Endothelial cell of umbilical vein (primary cell): Measurements from ENCODE around the gene DEDD.

Experiments used
- EZH2 ChIP-seq: IDR thresholded peaks from 2 replicates; pipeline ENCODE4 v1.6.1; 2012; ENCODE audit warnings: borderline replicate concordance, low read depth, mild to moderate bottlenecking, moderate library complexity, low read length, inconsistent platforms; ENCODE audit not compliant: severe bottlenecking
- JUN ChIP-seq: IDR thresholded peaks from 2 replicates; pipeline ENCODE4 v1.6.1; 2011; ENCODE audit warnings: borderline replicate concordance, low read depth; ENCODE audit not compliant: insufficient read length, insufficient read depth
- MAX ChIP-seq: IDR thresholded peaks from 2 replicates; pipeline ENCODE4 v1.6.1; 2011; ENCODE audit not compliant: insufficient read depth, insufficient read length
- MYC ChIP-seq: IDR thresholded peaks from one replicate; pipeline ENCODE4 v1.6.1; 2011; ENCODE audit warnings: mild to moderate bottlenecking, low read depth, low read length
- POLR2A ChIP-seq: IDR thresholded peaks from 2 replicates; pipeline ENCODE4 v1.6.1; 2012; ENCODE audit warnings: low read depth, mild to moderate bottlenecking, control low read depth, low read length
- POLR2AphosphoS5 ChIP-seq: IDR thresholded peaks from 2 replicates; pipeline ENCODE4 v1.6.1; 2012; ENCODE audit warnings: low read depth, mild to moderate bottlenecking, control low read depth, low read length, moderate library complexity; ENCODE audit not compliant: insufficient read depth
- TF ChIP-seq, protein P1 (sequence below), 2 donors: IDR thresholded peaks; 1 replicate in 1 of 2; 2 replicates in 1 of 2; pipeline ENCODE4 v1.5.1; 2011; ENCODE audit warnings: low read length in 2 of 2, mild to moderate bottlenecking in 2 of 2, moderate library complexity in 2 of 2, control low read depth in 1 of 2, inconsistent platforms in 1 of 2, low read depth in 1 of 2; ENCODE audit not compliant: insufficient read depth in 1 of 2; ENCODE audit errors: extremely low read depth in 1 of 2

- TF ChIP-seq, protein P1, sequence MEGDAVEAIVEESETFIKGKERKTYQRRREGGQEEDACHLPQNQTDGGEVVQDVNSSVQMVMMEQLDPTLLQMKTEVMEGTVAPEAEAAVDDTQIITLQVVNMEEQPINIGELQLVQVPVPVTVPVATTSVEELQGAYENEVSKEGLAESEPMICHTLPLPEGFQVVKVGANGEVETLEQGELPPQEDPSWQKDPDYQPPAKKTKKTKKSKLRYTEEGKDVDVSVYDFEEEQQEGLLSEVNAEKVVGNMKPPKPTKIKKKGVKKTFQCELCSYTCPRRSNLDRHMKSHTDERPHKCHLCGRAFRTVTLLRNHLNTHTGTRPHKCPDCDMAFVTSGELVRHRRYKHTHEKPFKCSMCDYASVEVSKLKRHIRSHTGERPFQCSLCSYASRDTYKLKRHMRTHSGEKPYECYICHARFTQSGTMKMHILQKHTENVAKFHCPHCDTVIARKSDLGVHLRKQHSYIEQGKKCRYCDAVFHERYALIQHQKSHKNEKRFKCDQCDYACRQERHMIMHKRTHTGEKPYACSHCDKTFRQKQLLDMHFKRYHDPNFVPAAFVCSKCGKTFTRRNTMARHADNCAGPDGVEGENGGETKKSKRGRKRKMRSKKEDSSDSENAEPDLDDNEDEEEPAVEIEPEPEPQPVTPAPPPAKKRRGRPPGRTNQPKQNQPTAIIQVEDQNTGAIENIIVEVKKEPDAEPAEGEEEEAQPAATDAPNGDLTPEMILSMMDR (IDR thresholded peaks at IDR 0.05; ENCODE audit: extremely low read depth in 1 of 2, insufficient read depth in 1 of 2, low read depth in 1 of 2, low read length in 2 of 2), result no peak
- TF ChIP-seq POLR2A (no peak), MAX (no peak), EZH2 (no peak), POLR2AphosphoS5 (no peak), JUN (no peak), MYC (no peak)
Measured at GRCh38 chr1:161121042-161121650, 11.3 kb downstream of the DEDD start.
